ENCODE measurements around the gene NME7. TPM values are rescaled to one million over a fixed set of nuclear protein-coding genes. Genes with fewer than 3 reads are reported as not detected.

NME7 gene
- total RNA-seq, 1 donor from 2014 or later = 60.6 TPM

- no peaks in the 10 kb centered on the region for H3K27me3 Mint-ChIP-seq (ENCODE audit: insufficient read depth, low read depth)
- no peaks in the 10 kb centered on the region for H3K36me3 Mint-ChIP-seq
- Histone ChIP-seq H3K9me3 (ENCODE audit: low read depth) (no peaks in the 10 kb centered on the region), H3K4me2 (no peak overlapping the region), H3K4me3 (no peak overlapping the region), H3K4me1 (no peaks in the 10 kb centered on the region), H3K27ac (no peak overlapping the region), H3F3A (ENCODE audit: low read depth) (no peaks in the 10 kb centered on the region), H3K27me3 (no peaks in the 10 kb centered on the region), H3K79me2 (ENCODE audit: low read depth) (no peaks in the 10 kb centered on the region), H4K20me1 (ENCODE audit: low read depth) (no peaks in the 10 kb centered on the region), H3K36me3 (no peaks in the 10 kb centered on the region), H2AFZ (replicated peaks) (no peak overlapping the region), H3K9ac (no peak overlapping the region)
- H3K4me3 Mint-ChIP-seq = no peak overlapping the region
- peaks cover 5% of the 10 kb centered on the region for H3K9me3 Mint-ChIP-seq
- TF ChIP-seq CTCF (IDR thresholded peaks at IDR 0.05) (no peak), EZH2 (IDR thresholded peaks at IDR 0.05) (no peak)
- no peak for DNase-seq (ENCODE audit: low spot score)
- peaks cover 7% of the 10 kb centered on the region for H3K4me1 Mint-ChIP-seq
- H3K27ac Mint-ChIP-seq = no peak overlapping the region
Measured at GRCh38 chr1:169196161-169196560, 171.4 kb downstream of the NME7 start.

- TF ChIP-seq CTCF (IDR thresholded peaks at IDR 0.05) (no peak), EZH2phosphoT487 (IDR thresholded peaks at IDR 0.05) (no peak), EZH2 (IDR thresholded peaks at IDR 0.05) (no peak)
- Histone ChIP-seq H2AFZ (replicated peaks) (no peak overlapping the region), H3K4me3 (no peak overlapping the region), H3K9ac (no peak overlapping the region), H3K79me2 (ENCODE audit: low read depth) (no peaks in the 10 kb centered on the region), H3K36me3 (no peaks in the 10 kb centered on the region), H3F3A (ENCODE audit: low read depth) (no peaks in the 10 kb centered on the region), H4K20me1 (ENCODE audit: low read depth) (no peaks in the 10 kb centered on the region), H3K27me3 (no peaks in the 10 kb centered on the region), H3K4me2 (no peak overlapping the region), H3K27ac (no peak overlapping the region), H3K9me3 (ENCODE audit: low read depth) (no peaks in the 10 kb centered on the region), H3K4me1 (no peaks in the 10 kb centered on the region)
- DNase-seq (ENCODE audit: low spot score) = no peak
- Mint-ChIP-seq H3K9me3 (peaks cover 5% of the 10 kb centered on the region), H3K27ac (no peak overlapping the region), H3K4me3 (no peak overlapping the region), H3K27me3 (ENCODE audit: insufficient read depth, low read depth) (no peaks in the 10 kb centered on the region), H3K36me3 (peaks cover 2% of the 10 kb centered on the region), H3K4me1 (no peaks in the 10 kb centered on the region)
Measured at GRCh38 chr1:169193191-169193850, 174.3 kb downstream of the NME7 start.

GRCh38 chr1:169186106-169186505 lies 181.5 kb downstream of the NME7 start:
- Histone ChIP-seq H3K9ac (no peak overlapping the region), H4K20me1 (ENCODE audit: low read depth) (no peaks in the 10 kb centered on the region), H3K27ac (no peak overlapping the region), H3K27me3 (no peaks in the 10 kb centered on the region), H3K9me3 (ENCODE audit: low read depth) (no peaks in the 10 kb centered on the region), H3K79me2 (ENCODE audit: low read depth) (no peaks in the 10 kb centered on the region), H3K4me1 (peaks cover 5% of the 10 kb centered on the region), H3K36me3 (no peaks in the 10 kb centered on the region), H3F3A (ENCODE audit: low read depth) (no peaks in the 10 kb centered on the region), H3K4me2 (no peak overlapping the region), H2AFZ (replicated peaks) (no peak overlapping the region), H3K4me3 (no peak overlapping the region)
- no peak overlapping the region for H3K27ac Mint-ChIP-seq
- DNase-seq (ENCODE audit: low spot score) = no peak
- peaks cover 2% of the 10 kb centered on the region for H3K36me3 Mint-ChIP-seq
- H3K4me1 Mint-ChIP-seq = no peaks in the 10 kb centered on the region
- no peak overlapping the region for H3K4me3 Mint-ChIP-seq
- TF ChIP-seq EZH2 (IDR thresholded peaks at IDR 0.05) (no peak), CTCF (IDR thresholded peaks at IDR 0.05) (no peak), EZH2phosphoT487 (IDR thresholded peaks at IDR 0.05) (no peak)
- no peaks in the 10 kb centered on the region for H3K9me3 Mint-ChIP-seq
- H3K27me3 Mint-ChIP-seq (ENCODE audit: insufficient read depth, low read depth) = no peaks in the 10 kb centered on the region
